ENCODE results near the gene ISCA2.

ISCA2 gene

GRCh38 chr14:74508844-74509428, 15.4 kb downstream of the ISCA2 start:
- no peak for DNase-seq (ENCODE audit: low read depth)

GRCh38 chr14:74509587-74510222, 16.1 kb downstream of the ISCA2 start:
- no peak for DNase-seq (ENCODE audit: low read depth)

GRCh38 chr14:74510223-74510931, 16.8 kb downstream of the ISCA2 start:
- peak; percentile 65 for DNase-seq (ENCODE audit: low read depth)

GRCh38 chr14:74510959-74511409, 17.4 kb downstream of the ISCA2 start:
- peak; percentile 84 for DNase-seq (ENCODE audit: low read depth)

- no peak for DNase-seq (ENCODE audit: low read depth)
Observed at GRCh38 chr14:74511966-74512830, 18.6 kb downstream of the ISCA2 start.

- DNase-seq (ENCODE audit: low read depth), result no peak
Observed at GRCh38 chr14:74514471-74514941, 20.9 kb downstream of the ISCA2 start.

- DNase-seq (ENCODE audit: low read depth), result no peak
Observed at GRCh38 chr14:74515891-74516412, 22.4 kb downstream of the ISCA2 start.

GRCh38 chr14:74516451-74517160, 23.0 kb downstream of the ISCA2 start:
- DNase-seq (ENCODE audit: low read depth), result peak; percentile 42

GRCh38 chr14:74517731-74518130, 24.2 kb downstream of the ISCA2 start:
- DNase-seq (ENCODE audit: low read depth), result no peak

- no peak for DNase-seq (ENCODE audit: low read depth)
Observed at GRCh38 chr14:74518221-74518620, 24.7 kb downstream of the ISCA2 start.

GRCh38 chr14:74519316-74520074, 25.9 kb downstream of the ISCA2 start:
- DNase-seq (ENCODE audit: low read depth), result no peak

- DNase-seq (ENCODE audit: low read depth), result no peak
Observed at GRCh38 chr14:74521756-74522155, 28.2 kb downstream of the ISCA2 start.

- no peak for DNase-seq (ENCODE audit: low read depth)
Observed at GRCh38 chr14:74522740-74523139, 29.2 kb downstream of the ISCA2 start.

GRCh38 chr14:74524076-74524811, 30.7 kb downstream of the ISCA2 start:
- no peak for DNase-seq (ENCODE audit: low read depth)

- DNase-seq (ENCODE audit: low read depth), result no peak
Observed at GRCh38 chr14:74524812-74525135, 31.2 kb downstream of the ISCA2 start.

- DNase-seq (ENCODE audit: low read depth), result no peak
Observed at GRCh38 chr14:74525361-74525851, 31.8 kb downstream of the ISCA2 start.

GRCh38 chr14:74526854-74527585, 33.5 kb downstream of the ISCA2 start:
- DNase-seq (ENCODE audit: low read depth), result no peak

- no peak for DNase-seq (ENCODE audit: low read depth)
Observed at GRCh38 chr14:74527736-74528280, 34.2 kb downstream of the ISCA2 start.

GRCh38 chr14:74528406-74528805, 34.8 kb downstream of the ISCA2 start:
- no peak for DNase-seq (ENCODE audit: low read depth)

All from ELR (cell line).